Effector memory CD4-positive, alpha-beta T cell (primary cell): ENCODE measurements around the gene LENG1.
A peak's percentile ranks its signal among the peaks of the same experiment; 100 is the strongest.

Source experiments
- DNase-seq, 3 donors: peaks; one replicate each; pipeline ENCODE4 v3.0.0-alpha.2; 2020
- H3K27ac ChIP-seq: 2 replicates; pipeline ENCODE4 v1.7.0; 2013; ENCODE audit warnings: mild to moderate bottlenecking, low read length, moderate library complexity; ENCODE audit not compliant: insufficient read depth, poor library complexity, severe bottlenecking
- H3K27me3 ChIP-seq: replicated peaks from 2 replicates; pipeline ENCODE4 v1.7.0; 2013; ENCODE audit warnings: mild to moderate bottlenecking, low read length; ENCODE audit not compliant: insufficient read depth, control insufficient read depth, poor library complexity, severe bottlenecking
- H3K36me3 ChIP-seq: 2 replicates; pipeline ENCODE4 v1.7.0; 2013; ENCODE audit warnings: mild to moderate bottlenecking, low read length, moderate library complexity; ENCODE audit not compliant: control insufficient read depth, insufficient read depth
- H3K4me1 ChIP-seq: 2 replicates; pipeline ENCODE4 v1.7.0; 2013; ENCODE audit warnings: low read length, mild to moderate bottlenecking; ENCODE audit not compliant: control insufficient read depth, insufficient read depth, poor library complexity, severe bottlenecking
- H3K4me3 ChIP-seq: 2 replicates; pipeline ENCODE4 v1.7.0; 2013; ENCODE audit warnings: low read length, low read depth, mild to moderate bottlenecking; ENCODE audit not compliant: insufficient read depth, poor library complexity, severe bottlenecking
- H3K9me3 ChIP-seq: 2 replicates; pipeline ENCODE4 v1.7.0; 2013; ENCODE audit warnings: mild to moderate bottlenecking, low read length, moderate library complexity; ENCODE audit not compliant: control insufficient read depth

LENG1 gene

GRCh38 chr19:54129617-54129996, 29.9 kb downstream of the LENG1 start:
- Histone ChIP-seq H3K27me3 (no peaks in the 10 kb centered on the region), H3K9me3 (no peaks in the 10 kb centered on the region), H3K4me3 (no peak overlapping the region), H3K36me3 (peaks cover 59% of the 10 kb centered on the region), H3K27ac (no peak overlapping the region), H3K4me1 (no peaks in the 10 kb centered on the region)
- DNase-seq: no peak

GRCh38 chr19:54128796-54129616, 30.5 kb downstream of the LENG1 start:
- no peaks in the 10 kb centered on the region for H3K4me1 ChIP-seq
- H3K4me3 ChIP-seq: no peak overlapping the region
- H3K27me3 ChIP-seq: no peaks in the 10 kb centered on the region
- H3K27ac ChIP-seq: no peak overlapping the region
- H3K36me3 ChIP-seq: peaks cover 65% of the 10 kb centered on the region
- no peaks in the 10 kb centered on the region for H3K9me3 ChIP-seq
- no peak for DNase-seq

- Histone ChIP-seq H3K9me3 (no peaks in the 10 kb centered on the region), H3K27me3 (no peaks in the 10 kb centered on the region), H3K4me1 (no peaks in the 10 kb centered on the region), H3K36me3 (peaks cover 71% of the 10 kb centered on the region), H3K27ac (no peak overlapping the region), H3K4me3 (no peak overlapping the region)
- DNase-seq: no peak
Measured at GRCh38 chr19:54128441-54128725, 31.1 kb downstream of the LENG1 start.

GRCh38 chr19:54127688-54128440, 31.7 kb downstream of the LENG1 start:
- Histone ChIP-seq H3K27ac (no peak overlapping the region), H3K27me3 (no peaks in the 10 kb centered on the region), H3K9me3 (no peaks in the 10 kb centered on the region), H3K4me3 (no peak overlapping the region), H3K36me3 (peaks cover 77% of the 10 kb centered on the region), H3K4me1 (no peaks in the 10 kb centered on the region)
- DNase-seq: no peak

- Histone ChIP-seq H3K4me1 (no peaks in the 10 kb centered on the region), H3K4me3 (no peak overlapping the region), H3K27me3 (no peaks in the 10 kb centered on the region), H3K27ac (no peak overlapping the region), H3K36me3 (peaks cover 82% of the 10 kb centered on the region), H3K9me3 (no peaks in the 10 kb centered on the region)
- DNase-seq: no peak
Measured at GRCh38 chr19:54125713-54126112, 33.8 kb downstream of the LENG1 start.

GRCh38 chr19:54124393-54124792, 35.1 kb downstream of the LENG1 start:
- no peak for DNase-seq
- no peaks in the 10 kb centered on the region for H3K4me1 ChIP-seq
- H3K27ac ChIP-seq: no peak overlapping the region
- no peak overlapping the region for H3K4me3 ChIP-seq
- no peaks in the 10 kb centered on the region for H3K27me3 ChIP-seq
- H3K36me3 ChIP-seq: peaks cover 87% of the 10 kb centered on the region
- no peaks in the 10 kb centered on the region for H3K9me3 ChIP-seq

- H3K9me3 ChIP-seq: no peaks in the 10 kb centered on the region
- no peak for DNase-seq
- H3K27me3 ChIP-seq: no peaks in the 10 kb centered on the region
- no peaks in the 10 kb centered on the region for H3K4me1 ChIP-seq
- peaks cover 82% of the 10 kb centered on the region for H3K36me3 ChIP-seq
- H3K4me3 ChIP-seq: no peak overlapping the region
- H3K27ac ChIP-seq: no peak overlapping the region
Measured at GRCh38 chr19:54123682-54124081, 35.8 kb downstream of the LENG1 start.

GRCh38 chr19:54121259-54121658, 38.3 kb downstream of the LENG1 start:
- Histone ChIP-seq H3K36me3 (peaks cover 68% of the 10 kb centered on the region), H3K4me1 (peaks cover 6% of the 10 kb centered on the region), H3K27ac (no peak overlapping the region), H3K9me3 (no peaks in the 10 kb centered on the region), H3K27me3 (no peaks in the 10 kb centered on the region), H3K4me3 (no peak overlapping the region)
- no peak for DNase-seq

GRCh38 chr19:54115109-54116063, 44.1 kb downstream of the LENG1 start, which contains the start of the genes PRPF31 and TFPT:
TSS of gene PRPF31 (plus strand) at chr19:54115754. CDS start at chr19:54118279, 2,525 bp downstream.
TSS of gene TFPT (minus strand) at chr19:54115657. CDS start at chr19:54115269, 388 bp downstream.
- peaks cover 22% of the 10 kb centered on the region for H3K36me3 ChIP-seq

More at GRCh38 chr19:54115109-54116063, 44.1 kb downstream of the LENG1 start, which contains the start of the genes PRPF31 and TFPT:
- peak within 1 kb of the TSS; percentile 78 for H3K4me3 ChIP-seq
- H3K4me1 ChIP-seq: peaks cover 12% of the 10 kb centered on the region
- H3K27ac ChIP-seq: peak within 1 kb of the TSS; percentile 83
- no peaks in the 10 kb centered on the region for H3K27me3 ChIP-seq
- peak; percentile 89 to 95 (median 92) for DNase-seq
- no peaks in the 10 kb centered on the region for H3K9me3 ChIP-seq
